Mucosa of rectum (tissue), 2 donors: ENCODE results near the gene ZDHHC13.
A peak's percentile ranks its signal among the peaks of the same experiment; 100 is the strongest.

Experiments used
- H3K27ac ChIP-seq, 2 donors: one replicate each; pipeline ENCODE4 v1.7.0; 2013; ENCODE audit warnings: inconsistent platforms in 2 of 2, low read depth in 2 of 2, low read length in 2 of 2
- H3K27me3 ChIP-seq, 2 donors: one replicate each; pipeline ENCODE4 v1.7.0; 2013; ENCODE audit warnings: low read length in 2 of 2; ENCODE audit not compliant: control insufficient read depth in 2 of 2, insufficient read depth in 2 of 2
- H3K36me3 ChIP-seq, 2 donors: one replicate each; pipeline ENCODE4 v1.7.0; 2013; ENCODE audit warnings: low read length in 2 of 2; ENCODE audit not compliant: control insufficient read depth in 2 of 2, insufficient read depth in 2 of 2
- H3K4me1 ChIP-seq, 2 donors: one replicate each; pipeline ENCODE4 v1.7.0; 2013; ENCODE audit warnings: low read length in 2 of 2, mild to moderate bottlenecking in 1 of 2; ENCODE audit not compliant: control insufficient read depth in 2 of 2, insufficient read depth in 2 of 2
- H3K4me3 ChIP-seq, 2 donors: one replicate each; pipeline ENCODE4 v1.7.0; 2013; ENCODE audit warnings: low read length in 2 of 2
- H3K9ac ChIP-seq, 2 donors: one replicate each; pipeline ENCODE4 v1.7.0; 2013; ENCODE audit warnings: low read length in 2 of 2, low read depth in 1 of 2, mild to moderate bottlenecking in 1 of 2
- H3K9me3 ChIP-seq, 2 donors: one replicate each; pipeline ENCODE4 v1.7.0; 2013; ENCODE audit warnings: low read length in 2 of 2; ENCODE audit not compliant: control insufficient read depth in 2 of 2
- donor health status: healthy.
- donor health status: Normal muscosa, but diverticular disease.

The ZDHHC13 gene

DNA sequence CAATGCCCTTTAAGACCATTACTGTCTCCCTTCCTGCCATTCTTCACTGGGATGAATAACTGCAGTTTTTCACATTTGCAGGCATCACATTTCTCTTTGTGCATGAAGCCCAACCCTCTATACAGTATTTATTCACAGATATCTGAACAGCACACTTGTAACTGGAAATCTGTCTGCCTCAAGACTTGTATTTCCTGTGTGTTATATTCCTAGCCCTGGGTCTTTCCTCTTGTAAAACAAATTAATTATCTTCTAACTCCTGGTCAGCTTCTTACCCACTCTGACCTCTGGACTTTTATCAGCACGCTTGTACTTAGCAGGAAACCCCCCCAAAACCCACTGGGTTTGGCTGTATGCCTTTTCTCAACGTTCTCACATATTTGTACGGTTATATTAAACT is 82.8 kb downstream of the ZDHHC13 start:
- Histone ChIP-seq H3K36me3 (no peaks in the 10 kb centered on the region), H3K9me3 (no peaks in the 10 kb centered on the region), H3K4me3 (no peak overlapping the region), H3K9ac (no peak overlapping the region), H3K27ac (peak overlapping the region; percentile 43 to 47), H3K4me1 (peaks cover 0 to 26% of the 10 kb centered on the region in 2 donors), H3K27me3 (no peaks in the 10 kb centered on the region)

DNA sequence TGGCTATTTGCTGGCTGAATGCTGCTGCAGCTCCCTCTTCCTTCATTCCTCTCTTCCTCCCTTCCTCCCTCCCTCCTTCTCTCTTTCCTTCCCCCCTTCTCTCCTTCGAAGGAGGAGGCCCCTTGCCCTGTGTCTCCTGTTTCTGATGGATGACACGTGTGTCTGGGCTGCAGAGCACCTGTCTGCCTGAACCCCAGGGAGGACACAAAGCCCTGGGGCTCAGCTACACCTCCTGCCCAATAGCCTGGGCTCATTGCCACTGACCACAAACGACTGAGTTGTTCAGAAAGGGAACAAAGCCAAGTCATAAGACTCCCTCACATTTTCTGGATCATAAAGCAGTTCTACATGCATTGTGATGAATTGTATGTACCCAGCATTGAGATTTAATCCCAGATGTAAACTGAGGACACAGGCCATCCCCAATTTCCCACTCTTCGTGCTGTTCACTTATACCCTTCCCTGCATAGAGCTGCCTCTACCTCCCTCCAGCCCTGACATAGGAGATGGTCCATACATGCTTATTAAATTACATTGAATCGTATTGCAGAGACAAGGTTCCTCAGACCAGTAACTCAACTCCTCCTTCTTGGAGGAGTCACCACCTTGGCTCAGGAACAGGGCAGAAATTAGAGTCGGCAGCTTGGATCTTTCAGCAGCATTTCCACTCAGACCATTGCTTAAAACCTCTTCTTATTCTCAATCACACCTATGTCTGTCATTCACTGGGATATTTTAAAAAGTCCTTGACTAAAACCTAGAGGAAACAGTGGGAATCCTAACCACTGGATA is 83.6 kb downstream of the ZDHHC13 start:
- peak overlapping the region; percentile 42 to 43 for H3K27ac ChIP-seq

GRCh38 chr11:19201737-19202605 is 85.0 kb downstream of the ZDHHC13 start, which contains the start of gene CSRP3:
TSS of gene CSRP3 (minus strand) at chr11:19201983. CDS start at chr11:19192448, 9,535 bp downstream.
- no peaks in the 10 kb centered on the region for H3K9me3 ChIP-seq
- no peak within 1 kb of the TSS for H3K27ac ChIP-seq
- H3K4me3 ChIP-seq, result no peak within 1 kb of the TSS

More for the DNA sequence above, 83.6 kb downstream of the ZDHHC13 start:
- Histone ChIP-seq H3K4me1 (peaks cover 0 to 26% of the 10 kb centered on the region in 2 donors), H3K9ac (no peak overlapping the region), H3K9me3 (no peaks in the 10 kb centered on the region), H3K27me3 (no peaks in the 10 kb centered on the region), H3K36me3 (no peaks in the 10 kb centered on the region), H3K4me3 (no peak overlapping the region)

DNA sequence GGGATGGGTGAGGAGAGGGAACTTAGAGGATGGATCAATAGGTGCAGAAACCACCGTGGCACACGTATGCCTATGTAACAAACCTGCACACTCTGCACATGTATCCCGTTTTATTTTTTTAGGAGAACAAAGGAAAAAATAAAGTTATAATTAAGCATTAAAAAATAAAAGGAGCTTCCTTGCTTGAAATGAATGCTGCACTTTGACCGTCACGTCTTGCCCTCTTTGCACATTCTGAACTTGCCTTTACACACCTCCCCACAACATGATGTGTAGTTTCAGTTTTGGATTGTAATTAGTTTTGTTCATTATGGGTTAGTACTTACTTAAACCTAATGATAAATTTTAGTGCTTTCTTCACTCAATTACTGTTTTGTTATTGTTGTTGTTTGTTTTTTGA is 87.9 kb downstream of the ZDHHC13 start:
- H3K4me1 ChIP-seq, result peaks cover 0 to 11% of the 10 kb centered on the region in 2 donors
- H3K36me3 ChIP-seq, result no peaks in the 10 kb centered on the region
- H3K9me3 ChIP-seq, result no peaks in the 10 kb centered on the region
- no peak overlapping the region for H3K4me3 ChIP-seq
- no peaks in the 10 kb centered on the region for H3K27me3 ChIP-seq
- H3K27ac ChIP-seq, result no peak overlapping the region
- no peak overlapping the region for H3K9ac ChIP-seq

More at GRCh38 chr11:19201737-19202605, 85.0 kb downstream of the ZDHHC13 start, which contains the start of gene CSRP3:
- no peak within 1 kb of the TSS for H3K9ac ChIP-seq
- no peaks in the 10 kb centered on the region for H3K36me3 ChIP-seq
- H3K27me3 ChIP-seq, result no peaks in the 10 kb centered on the region
- H3K4me1 ChIP-seq, result peaks cover 0 to 20% of the 10 kb centered on the region in 2 donors

- H3K36me3 ChIP-seq, result no peaks in the 10 kb centered on the region
- H3K4me3 ChIP-seq, result no peak overlapping the region
- H3K27me3 ChIP-seq, result no peaks in the 10 kb centered on the region
- no peak overlapping the region for H3K9ac ChIP-seq
- no peak overlapping the region for H3K27ac ChIP-seq
- no peaks in the 10 kb centered on the region for H3K9me3 ChIP-seq
- no peaks in the 10 kb centered on the region for H3K4me1 ChIP-seq
These were observed 91.2 kb downstream of the ZDHHC13 start for GRCh38 chr11:19208181-19208580.

DNA sequence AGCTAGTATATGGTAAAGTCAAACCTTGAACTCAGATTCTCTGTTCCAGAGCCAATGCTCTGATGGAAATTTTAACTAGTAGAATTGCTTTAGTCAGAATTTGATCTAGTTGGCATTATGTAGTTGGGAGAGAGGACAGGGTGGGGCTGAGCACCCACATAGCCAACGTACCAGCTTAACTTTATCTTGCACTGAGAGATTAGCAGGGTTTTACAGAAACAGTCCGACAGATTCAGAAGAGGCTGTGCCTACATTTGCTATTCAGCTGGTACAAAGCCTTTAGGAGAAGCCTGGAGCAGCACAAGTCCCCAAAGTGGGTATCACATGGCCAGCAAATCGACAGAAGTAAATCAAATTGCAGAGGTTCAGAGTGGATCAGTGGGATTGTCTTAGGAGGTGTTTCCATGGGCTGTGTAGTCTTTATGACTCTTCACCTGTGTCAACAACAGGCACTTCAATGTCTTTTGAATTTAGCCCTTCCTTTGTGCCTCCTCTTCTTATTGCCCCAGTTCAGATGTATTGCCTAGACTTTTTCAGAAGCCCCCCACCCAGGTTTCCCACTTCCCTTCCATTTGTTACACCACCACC is 92.1 kb downstream of the ZDHHC13 start:
- Histone ChIP-seq H3K4me1 (no peaks in the 10 kb centered on the region), H3K27ac (no peak overlapping the region), H3K9ac (no peak overlapping the region), H3K4me3 (no peak overlapping the region), H3K27me3 (no peaks in the 10 kb centered on the region), H3K9me3 (no peaks in the 10 kb centered on the region), H3K36me3 (no peaks in the 10 kb centered on the region)

DNA sequence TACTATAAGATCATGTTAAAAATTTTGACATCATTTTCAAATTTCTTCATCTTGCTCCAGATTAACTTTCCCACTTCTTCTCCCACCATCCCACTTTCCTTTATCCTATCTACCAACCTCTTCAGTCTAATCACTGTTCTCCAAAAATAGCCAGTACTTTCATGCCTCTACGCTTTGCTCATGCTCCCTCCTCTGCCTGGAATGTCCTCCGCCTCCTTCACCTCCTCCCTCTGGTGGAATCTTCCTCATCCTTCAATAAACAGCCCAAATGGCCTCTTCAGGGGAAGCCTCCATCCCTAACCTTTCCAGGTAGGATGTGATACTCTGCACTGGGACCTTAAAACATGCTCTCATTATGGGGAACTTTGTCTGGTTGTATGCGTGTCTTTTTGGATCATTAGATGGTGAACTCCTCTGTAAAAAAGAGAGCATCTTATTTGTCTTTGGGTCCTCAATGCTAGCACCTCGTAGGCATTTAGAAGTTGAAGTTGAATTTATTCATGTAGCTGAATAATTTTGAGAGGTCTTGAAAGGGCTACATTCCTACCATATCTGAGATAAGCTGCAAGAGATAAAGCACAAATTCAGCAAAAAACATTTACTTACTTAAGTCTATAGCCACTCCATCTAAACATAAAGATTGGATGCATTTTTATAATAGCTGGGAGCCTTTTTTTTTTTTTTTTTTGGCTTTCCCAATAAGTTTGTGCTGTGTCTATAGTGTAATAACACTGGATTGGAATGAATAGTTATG is 92.8 kb downstream of the ZDHHC13 start:
- Histone ChIP-seq H3K27ac (no peak overlapping the region), H3K27me3 (no peaks in the 10 kb centered on the region), H3K9ac (no peak overlapping the region), H3K4me3 (no peak overlapping the region), H3K9me3 (no peaks in the 10 kb centered on the region), H3K4me1 (no peaks in the 10 kb centered on the region), H3K36me3 (no peaks in the 10 kb centered on the region)

- H3K9ac ChIP-seq, result no peak overlapping the region
- no peaks in the 10 kb centered on the region for H3K4me1 ChIP-seq
- no peaks in the 10 kb centered on the region for H3K27me3 ChIP-seq
- H3K4me3 ChIP-seq, result no peak overlapping the region
- no peak overlapping the region for H3K27ac ChIP-seq
- no peaks in the 10 kb centered on the region for H3K9me3 ChIP-seq
- no peaks in the 10 kb centered on the region for H3K36me3 ChIP-seq
These were observed 99.1 kb downstream of the ZDHHC13 start for GRCh38 chr11:19216021-19216420.

DNA sequence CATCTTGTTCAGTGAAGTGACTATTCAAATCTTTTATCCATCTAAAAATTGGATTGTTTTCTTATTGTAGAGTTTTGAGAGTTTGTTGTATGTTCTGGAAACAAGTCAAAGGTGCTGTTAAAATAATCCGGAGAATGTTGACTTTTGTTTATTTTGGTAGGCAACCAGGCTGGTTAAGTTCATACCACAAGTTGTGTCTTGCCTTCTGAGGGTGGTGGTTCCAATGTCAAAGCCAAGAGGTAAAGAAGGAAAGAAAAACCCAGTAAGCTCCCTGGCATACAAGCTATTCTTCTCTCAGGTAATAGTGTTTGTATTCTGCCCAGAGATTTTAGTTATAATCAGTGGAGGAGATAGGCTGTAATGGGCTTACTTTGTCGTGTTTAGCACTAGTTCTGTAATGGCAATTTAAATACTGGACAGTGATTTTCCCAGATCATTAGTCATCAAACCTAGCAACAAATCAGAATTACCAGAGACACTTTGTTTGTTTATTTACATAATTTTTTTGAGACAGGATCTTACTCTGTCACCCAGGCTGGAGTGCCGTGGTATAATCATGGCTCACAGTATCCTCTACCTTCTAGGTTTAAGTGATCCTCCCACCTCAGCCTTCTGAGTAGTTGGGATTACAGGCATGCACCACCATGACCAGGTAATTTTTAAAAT is 99.9 kb downstream of the ZDHHC13 start:
- Histone ChIP-seq H3K9me3 (no peaks in the 10 kb centered on the region), H3K27me3 (no peaks in the 10 kb centered on the region), H3K4me1 (peaks cover 0 to 6% of the 10 kb centered on the region in 2 donors), H3K36me3 (no peaks in the 10 kb centered on the region), H3K27ac (no peak overlapping the region), H3K9ac (no peak overlapping the region), H3K4me3 (no peak overlapping the region)
